HepG2 (cell line): ENCODE results near the gene USP12. TPM values are rescaled to one million over a fixed set of nuclear protein-coding genes. Genes with fewer than 3 reads are reported as not detected.

Source experiments
- ATAC-seq: fragments of 200-7000 bp; cut with Tn5 transposase; 3 replicates; pipeline ENCODE4 v1.9.1; 2020; ENCODE audit warnings: mild to moderate bottlenecking, moderate library complexity
- BruUV-seq: library from RNA; stranded (reverse); fragments of 400-500 nt; replicated peaks from 2 replicates; lab custom pipeline; 2021; lab: Mats Ljungman, UMichigan
- CTCF ChIA-PET: fragments of 300-600 bp; formaldehyde crosslinking; extraction: SDS; loops from one replicate; lab custom pipeline; 2021; ENCODE audit warnings: low total read pairs, inconsistent platforms, low intra/inter-chr PET ratio; lab: Yijun Ruan, JAX
- POLR2A ChIA-PET: fragments of 350-600 bp; sonication (Branson Sonifier 250); formaldehyde crosslinking; loops from one replicate; lab custom pipeline; 2020; ENCODE audit warnings: antibody characterized with exemption, inconsistent platforms; lab: Yijun Ruan, JAX
- DNase-seq: peaks from one replicate; pipeline ENCODE4 v3.0.0-alpha.2; 2015; ENCODE audit warnings: low spot score
- FAIRE-seq: peaks from 3 replicates; lab custom pipeline; 2011; peaks lifted over from hg19 to GRCh38; lab: Jason Lieb, UNC
- H2AFZ ChIP-seq: one replicate; pipeline ENCODE4 v1.6.1; 2011; ENCODE audit warnings: low read length, inconsistent platforms
- H3K27ac ChIP-seq: fragments of 300-600 bp; 3 replicates; pipeline ENCODE4 v1.8.0; 2011; ENCODE audit warnings: mixed run types, mild to moderate bottlenecking, mixed read lengths, low read length, inconsistent platforms; ENCODE audit not compliant: insufficient read depth; ENCODE audit errors: extremely low read length
- H3K27me3 ChIP-seq, 2 experiments: fragments of 200-600 bp in 1 of 2; 2 replicates in 1 of 2; 3 replicates in 1 of 2; pipeline versions ENCODE4 v1.6.0 to v1.8.0; 2011; ENCODE audit warnings: low read length in 2 of 2, mild to moderate bottlenecking in 2 of 2, moderate library complexity in 2 of 2, inconsistent platforms in 1 of 2; ENCODE audit not compliant: insufficient read depth in 2 of 2, control insufficient read depth in 1 of 2
- H3K36me3 ChIP-seq, 2 experiments: fragments of 200-600 bp in 1 of 2; replicated peaks in 1 of 2; 2 replicates in 1 of 2; 3 replicates in 1 of 2; pipeline versions ENCODE4 v1.5.1 to v1.8.0; 2011; ENCODE audit warnings: low read length in 2 of 2, inconsistent platforms in 1 of 2; ENCODE audit not compliant: insufficient read depth in 2 of 2, control insufficient read depth in 1 of 2
- H3K4me1 ChIP-seq: 2 replicates; pipeline ENCODE4 v1.5.1; 2012; ENCODE audit warnings: low read length, inconsistent platforms; ENCODE audit not compliant: insufficient read depth
- H3K4me2 ChIP-seq: 2 replicates; pipeline ENCODE4 v1.6.0; 2011; ENCODE audit warnings: low read depth, low read length, inconsistent platforms
- H3K4me3 ChIP-seq, 3 experiments: fragments of 200-600 bp in 1 of 3; sonication (generic), shearing (Covaris generic) in 1 of 3; replicated peaks in 1 of 3; 2 replicates each; pipeline ENCODE4 v1.5.1; 2011 to 2016; ENCODE audit warnings: low read length in 3 of 3, inconsistent platforms in 2 of 3, low read depth in 2 of 3, mild to moderate bottlenecking in 2 of 3, control low read depth in 1 of 3, mixed read lengths in 1 of 3; ENCODE audit not compliant: insufficient read depth in 1 of 3
- H3K79me2 ChIP-seq: one replicate; pipeline ENCODE4 v1.6.1; 2011; ENCODE audit warnings: low read length, inconsistent platforms; ENCODE audit not compliant: insufficient read depth
- H3K9ac ChIP-seq: 2 replicates; pipeline ENCODE4 v1.6.0; 2011; ENCODE audit warnings: mild to moderate bottlenecking, low read depth, low read length, inconsistent platforms; ENCODE audit not compliant: insufficient read depth
- H3K9me3 ChIP-seq: 2 replicates; pipeline ENCODE4 v1.5.1; 2012; ENCODE audit warnings: mild to moderate bottlenecking, low read length
- H4K20me1 ChIP-seq: 2 replicates; pipeline ENCODE4 v1.6.0; 2011; ENCODE audit warnings: inconsistent platforms, mild to moderate bottlenecking, low read length, moderate library complexity; ENCODE audit not compliant: insufficient read depth
- HINFP ChIP-seq: sonication (generic); formaldehyde crosslinking; IDR thresholded peaks from 2 replicates; pipeline ENCODE4 v1.4.0; 2020; ENCODE audit warnings: low read depth, mild to moderate bottlenecking, missing genetic modification reagents
- SMARCE1 ChIP-seq: fragments of 450-650 bp; IDR thresholded peaks from 2 replicates; pipeline ENCODE4 v1.6.1; 2017; ENCODE audit warnings: borderline replicate concordance
- TARDBP ChIP-seq: sonication (generic); formaldehyde crosslinking; IDR thresholded peaks from 2 replicates; pipeline ENCODE4 v1.8.0; 2022; ENCODE audit warnings: mild to moderate bottlenecking, missing genetic modification reagents
- WGBS: methylation state at CpG from one replicate; pipeline ENCODE4 v1.1.6; 2017; ENCODE audit warnings: low lambda C conversion rate; 5-methylcytosine and 5-hydroxymethylcytosine counted together
- in situ Hi-C: cut with HindIII; loops from 2 replicates; pipeline ENCODE4 v1.10.0; 2017; ENCODE audit warnings: low pct_unique_long_range_greater_than_20kb; ENCODE audit not compliant: extremely low pct_ligation_motif_present
- intact Hi-C: fragments of 100-400 bp; cut with micrococcal nuclease; formaldehyde crosslinking; loops from one replicate; pipeline ENCODE4 v1.10.0; 2022; ENCODE audit not compliant: unreplicated experiment
- polyA plus RNA-seq, 8 experiments: library from polyadenylated mRNA; depleted of rRNA in 3 of 8; stranded (reverse) in 7 of 8; unstranded in 1 of 8; fragments of >200 nt; fragmentation: Illumina TruSeq in 4 of 8; extraction: Trizol in 4 of 8; gene quantifications; 2 replicates each; pipeline versions ENCODE4 v1.2.1 to v1.2.3, GENCODE V29; 2011 to 2016; ENCODE audit warnings: low read depth in 4 of 8, missing spikeins in 1 of 8, mixed read lengths in 1 of 8; ENCODE audit not compliant: insufficient read depth in 1 of 8
- total RNA-seq, 5 experiments: library from RNA; depleted of rRNA; stranded (reverse); fragments of >200 nt; fragmentation: Illumina TruSeq; extraction: Trizol; gene quantifications; 2 replicates each; pipeline ENCODE4 v1.2.3, GENCODE V29; 2016; ENCODE audit warnings: low read depth in 1 of 5

Gene USP12
- total and polyA plus RNA-seq, 2 of the 13 experiments (the other 11 are each of a cell fraction or from before 2014, with no cell fraction given), result 9.8 to 19.5 TPM

DNA sequence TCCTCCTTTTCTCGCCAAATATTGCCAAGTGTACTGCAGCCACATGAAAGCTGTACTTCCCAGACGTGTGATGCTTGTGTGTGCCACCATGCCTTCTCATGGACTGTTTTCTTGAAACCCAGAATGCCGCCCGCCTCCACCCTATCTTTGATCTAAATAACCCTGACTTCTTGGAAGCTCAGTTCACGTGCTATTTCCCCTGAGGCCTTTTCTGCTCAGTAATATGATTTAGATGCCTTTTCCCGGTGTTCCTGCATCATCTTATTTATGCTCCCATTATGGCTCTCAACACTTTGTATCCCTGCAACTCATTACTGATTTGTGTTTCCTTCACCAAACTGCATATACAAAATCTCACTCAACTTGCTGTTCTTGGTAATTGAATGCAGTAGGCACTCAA is 116.1 kb downstream of the USP12 start:
- Histone ChIP-seq H3K4me3 (no peak overlapping the region), H3K9ac (no peak overlapping the region), H3K27me3 (no peaks in the 10 kb centered on the region), H3K4me2 (no peak overlapping the region), H3K79me2 (no peaks in the 10 kb centered on the region), H3K9me3 (no peaks in the 10 kb centered on the region), H2AFZ (no peak overlapping the region), H4K20me1 (no peaks in the 10 kb centered on the region), H3K4me1 (no peaks in the 10 kb centered on the region), H3K36me3 (0 out of 5 replicates have a peak, but pooled peaks cover 0 to 2% of the 10 kb centered on the region in 2 experiments), H3K27ac (no peak overlapping the region)
- intact Hi-C loops (no loop called here), in situ Hi-C loops (no loop called here)
- TF ChIP-seq TARDBP (CRISPR knock-in tag) (no peak), HINFP (CRISPR knock-in tag) (no peak)
- ChIA-PET POLR2A (no interaction called here), CTCF (no interaction called here)
- no peak for DNase-seq
- 79% methylated on average over 6 of the region's 6 CpGs for WGBS
- no peak for ATAC-seq
- no TSS peak for BruUV-seq
- FAIRE-seq, result no peak

DNA sequence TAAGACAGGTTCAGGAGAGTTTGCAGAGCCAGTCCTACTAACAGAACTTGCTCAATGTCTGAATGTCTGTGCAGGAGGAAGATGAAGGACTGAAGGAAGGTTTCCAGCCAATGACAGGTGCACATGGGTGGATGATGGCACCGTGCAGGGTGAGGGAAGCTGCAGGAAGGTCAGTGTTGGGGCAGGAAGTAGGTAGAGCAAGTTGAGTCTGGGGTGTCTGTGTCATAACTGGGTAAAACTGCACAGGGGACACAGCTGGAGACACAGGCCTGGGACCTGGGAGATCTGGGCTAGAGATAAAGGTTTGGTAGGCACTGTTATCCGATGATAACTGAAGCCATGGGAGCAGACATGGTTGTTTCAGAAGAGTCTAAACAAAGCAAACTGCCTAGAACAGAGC is 116.9 kb downstream of the USP12 start:
- no peak overlapping the region for H3K9ac ChIP-seq
- POLR2A ChIA-PET, result no interaction called here
- no TSS peak for BruUV-seq
- no peak for DNase-seq
- H2AFZ ChIP-seq, result no peak overlapping the region
- no peaks in the 10 kb centered on the region for H3K9me3 ChIP-seq
- H3K27ac ChIP-seq, result no peak overlapping the region
- CTCF ChIA-PET, result no interaction called here
- H3K79me2 ChIP-seq, result no peaks in the 10 kb centered on the region
- H3K4me2 ChIP-seq, result no peak overlapping the region
- H3K4me3 ChIP-seq, result no peak overlapping the region
- TF ChIP-seq SMARCE1, result no peak
- TF ChIP-seq, all 625 proteins: peak for 0
- in situ Hi-C loops (no loop called here), intact Hi-C loops (no loop called here)
- WGBS, result 82% methylated on average over 2 of the region's 2 CpGs
- H3K27me3 ChIP-seq, result no peaks in the 10 kb centered on the region
- no peaks in the 10 kb centered on the region for H3K36me3 ChIP-seq
- H4K20me1 ChIP-seq, result no peaks in the 10 kb centered on the region
- ATAC-seq, result peak; percentile 33; the same call in 2 of the 3 replicates
- H3K4me1 ChIP-seq, result no peaks in the 10 kb centered on the region
- no peak for FAIRE-seq
